Measurements from ENCODE around the gene FNDC7. TPM values are rescaled to one million over a fixed set of nuclear protein-coding genes. Genes with fewer than 3 reads are reported as not detected.
"Not testable (repeated sequence)": the region's sequence is repeated elsewhere in the genome, so short reads cannot be mapped to it uniquely, and the experiment has no call there.

FNDC7 gene
- total RNA-seq, 2 experiments from 2014 or later = 0.05 TPM; not detected in 1

DNA sequence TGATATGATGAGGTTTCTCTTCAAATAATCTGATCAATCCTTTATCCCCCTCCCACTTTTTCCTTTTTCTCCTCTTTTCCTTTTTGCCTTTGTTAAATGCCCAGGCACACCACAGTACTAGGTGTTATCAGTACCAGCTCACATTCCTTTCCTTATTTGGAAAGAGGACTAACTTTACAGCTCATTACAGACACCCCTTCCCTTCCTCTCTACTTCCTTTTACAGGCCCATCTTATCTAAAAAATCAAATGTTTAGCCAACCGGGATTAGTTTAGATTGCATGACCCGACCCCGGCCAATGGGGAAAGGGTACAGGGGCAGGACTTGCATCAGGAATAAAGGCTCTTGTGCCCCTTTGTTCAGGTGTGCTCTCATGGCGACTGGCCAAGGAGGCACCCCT lies 31.0 kb upstream of the FNDC7 start:
- POLR2A ChIA-PET = interaction anchor here (1.2 to 4.1 kb wide), 3 partner anchors 10 to 21 kb away, joined by 5 to 45 read pairs (median 7); partner anchors contain the start of genes HENMT1 and PRPF38B
- peaks cover 13% of the 10 kb centered on the region for H3K4me1 Mint-ChIP-seq
- not testable (repeated sequence) for H3K9me3 Mint-ChIP-seq; H3K27ac Mint-ChIP-seq; H3K36me3 Mint-ChIP-seq (ENCODE audit: low read depth); H3K27me3 Mint-ChIP-seq; DNase-seq; H3K4me3 Mint-ChIP-seq
- CTCF ChIA-PET = interaction anchor here (0.6 to 2.0 kb wide), 2 partner anchors 10 to 169 kb away, joined by 3 to 6 read pairs; partner anchors contain the start of gene PRPF38B

DNA sequence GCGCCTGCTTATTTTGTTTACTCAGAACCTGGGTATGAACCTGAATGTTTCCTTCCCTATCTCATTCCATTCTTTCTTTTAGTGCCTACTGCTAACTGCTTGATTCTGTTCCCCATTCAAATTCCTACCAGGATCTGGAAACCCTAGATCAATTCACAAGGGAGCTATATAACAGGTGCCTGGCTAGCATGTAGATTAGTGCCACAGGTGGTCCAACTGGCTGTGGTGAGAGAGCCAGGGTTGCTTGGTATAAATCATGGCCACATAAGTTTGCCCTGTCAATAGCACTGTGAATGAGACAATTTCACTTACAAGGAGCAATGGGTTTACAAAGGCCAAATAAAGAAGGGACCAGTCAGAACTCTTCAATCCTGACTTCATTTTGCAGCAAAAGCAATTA lies 27.2 kb upstream of the FNDC7 start:
- Mint-ChIP-seq H3K27me3 (peaks cover 6% of the 10 kb centered on the region), H3K36me3 (ENCODE audit: low read depth) (no peaks in the 10 kb centered on the region), H3K4me3 (no peak overlapping the region), H3K4me1 (peaks cover 8% of the 10 kb centered on the region), H3K27ac (no peak overlapping the region), H3K9me3 (no peaks in the 10 kb centered on the region)
- ChIA-PET CTCF (no interaction called here), POLR2A (no interaction called here)
- DNase-seq = no peak

DNA sequence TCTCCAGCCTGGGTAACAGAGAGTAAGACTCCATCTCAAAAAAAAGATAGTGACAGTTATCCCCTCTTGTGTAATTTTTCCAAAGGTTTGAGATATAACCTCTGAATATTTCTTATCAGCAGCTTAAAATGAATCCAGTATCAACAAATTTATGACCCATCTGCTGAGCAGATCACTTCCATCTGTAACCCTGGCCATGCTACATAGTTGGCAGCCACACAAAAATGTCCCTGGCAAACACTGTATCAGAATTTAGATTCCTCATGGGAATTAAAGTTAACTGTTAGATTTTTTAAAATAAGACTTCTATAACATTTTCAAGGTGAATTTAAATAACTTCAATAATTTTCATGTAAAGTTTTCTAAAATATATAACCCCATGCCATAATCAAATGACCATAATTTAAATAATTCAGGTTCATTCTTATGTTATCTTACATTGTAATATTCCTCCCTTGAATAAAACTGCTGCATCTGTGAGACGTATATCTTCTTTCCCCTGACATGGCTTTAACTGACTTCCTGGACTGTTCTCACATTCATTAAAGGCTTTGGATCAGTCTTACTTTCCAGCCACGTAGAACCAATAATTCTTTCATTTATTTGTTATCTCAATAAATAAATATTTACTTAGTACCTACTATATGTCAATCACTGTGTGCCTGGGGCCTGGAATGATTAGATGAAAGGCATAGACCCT lies 25.9 kb upstream of the FNDC7 start:
- Mint-ChIP-seq H3K36me3 (ENCODE audit: low read depth) (no peaks in the 10 kb centered on the region), H3K4me1 (peaks cover 18% of the 10 kb centered on the region), H3K9me3 (no peaks in the 10 kb centered on the region), H3K27ac (no peak overlapping the region), H3K4me3 (no peak overlapping the region), H3K27me3 (peaks cover 4% of the 10 kb centered on the region)
- DNase-seq = no peak
- POLR2A ChIA-PET = interaction anchor here (0.8 kb wide), 1 partner anchor 36 kb away, joined by 3 read pairs; no protein-coding TSS in a partner anchor
- CTCF ChIA-PET = no interaction called here

DNA sequence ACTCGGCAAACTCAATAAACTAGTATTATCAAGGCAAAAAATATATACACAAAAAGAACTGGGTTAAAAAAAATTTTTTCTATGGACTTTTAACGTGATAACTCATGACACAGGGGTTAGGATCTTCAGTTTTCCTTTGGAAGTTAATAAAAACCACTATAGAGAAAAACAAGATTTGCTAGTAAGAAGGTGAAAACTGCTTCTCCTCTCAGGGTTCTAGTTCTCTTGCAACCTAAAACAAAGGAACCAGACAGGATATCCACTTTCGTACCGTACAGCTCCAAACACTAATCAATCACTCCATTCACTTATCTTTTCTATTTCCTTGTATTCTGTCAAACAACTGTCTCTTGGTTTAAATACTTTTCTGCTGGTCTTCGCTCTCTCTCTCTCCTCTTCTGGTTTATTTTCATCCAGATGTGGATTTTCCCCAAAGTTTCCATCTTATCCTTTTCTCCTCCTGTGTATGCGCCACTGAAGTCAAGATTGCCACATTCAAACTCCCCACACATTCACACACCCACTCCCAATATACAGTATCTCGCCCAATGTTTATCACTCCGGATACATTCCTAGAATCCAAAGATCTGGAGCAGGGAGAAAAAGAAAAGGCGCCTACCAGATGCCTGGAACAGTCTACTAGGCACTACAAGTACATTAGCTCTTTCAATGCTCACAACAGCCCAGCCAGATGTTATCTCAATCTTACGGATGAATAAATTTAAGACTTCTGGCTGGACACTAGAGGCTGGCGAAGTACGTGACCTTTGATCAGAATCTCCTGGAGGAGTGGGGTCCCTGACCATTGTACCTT lies 21.4 kb upstream of the FNDC7 start:
- Mint-ChIP-seq H3K9me3 (no peaks in the 10 kb centered on the region), H3K4me1 (peaks cover 35% of the 10 kb centered on the region), H3K27me3 (no peaks in the 10 kb centered on the region), H3K4me3 (peak overlapping the region; percentile 91), H3K36me3 (ENCODE audit: low read depth) (peaks cover 33% of the 10 kb centered on the region), H3K27ac (peak overlapping the region; percentile 96)
- no peak for DNase-seq
- POLR2A ChIA-PET = interaction anchor here (0.8 to 5.6 kb wide), 45 partner anchors 9 to 1648 kb away, joined by 3 to 338 read pairs (median 5); partner anchors contain the start of genes EEIG2, GNAI3, HENMT1 and RBM15
- CTCF ChIA-PET = interaction anchor here (1.1 to 4.8 kb wide), 17 partner anchors 11 to 491 kb away, joined by 3 to 64 read pairs (median 9); partner anchors contain the start of genes EEIG2, ELAPOR1, HENMT1 and SLC25A24

DNA sequence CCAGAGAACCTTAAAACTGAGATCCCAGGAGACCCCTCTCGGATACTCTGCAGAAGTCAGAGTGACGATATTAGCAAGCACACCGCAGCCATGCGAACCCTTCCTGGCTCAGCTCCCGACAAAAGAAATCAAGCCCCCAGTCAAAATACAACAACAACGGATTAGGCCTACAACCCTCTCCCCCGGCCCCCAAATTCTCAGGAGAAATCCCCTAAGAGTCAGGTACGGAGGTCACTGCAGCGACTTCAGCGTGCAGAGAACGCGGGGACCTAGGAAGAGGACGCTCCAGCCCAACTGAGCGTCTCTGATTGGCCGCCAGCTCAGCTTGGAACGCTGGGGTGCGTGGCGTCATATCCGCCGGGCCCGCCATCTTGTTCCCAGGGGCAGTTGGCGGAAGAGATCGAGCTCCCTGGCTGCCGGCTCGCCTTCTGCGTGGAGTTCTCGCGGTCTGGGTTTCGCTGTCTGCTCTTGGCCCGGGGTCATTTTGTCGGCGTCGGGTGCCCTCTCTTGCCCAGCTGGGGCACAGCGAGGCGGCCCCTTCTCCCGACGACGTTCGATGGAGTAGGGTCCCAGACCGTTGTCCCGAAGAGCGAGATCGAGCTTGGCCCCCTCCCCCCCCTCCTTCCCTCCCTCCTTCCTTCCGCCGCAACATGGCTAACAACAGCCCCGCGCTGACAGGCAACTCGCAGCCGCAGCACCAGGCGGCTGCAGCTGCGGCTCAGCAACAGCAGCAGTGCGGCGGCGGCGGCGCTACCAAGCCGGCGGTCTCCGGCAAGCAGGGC lies 20.6 kb upstream of the FNDC7 start, which contains the start of gene PRPF38B:
Gene PRPF38B, plus strand, starts transcription at position 369 of the 782 bp plus-strand sequence. Its CDS starts 282 bp downstream, at position 651.
- H3K4me3 Mint-ChIP-seq = peak within 1 kb of the TSS; percentile 91
- POLR2A ChIA-PET = interaction anchor here (0.6 to 5.6 kb wide), 58 partner anchors 9 to 1647 kb away, joined by 3 to 338 read pairs (median 4); partner anchors contain the start of genes CLCC1, EEIG2, FNDC7 and GNAI3
- DNase-seq = peak; percentile 96
- no peaks in the 10 kb centered on the region for H3K9me3 Mint-ChIP-seq
- peak within 1 kb of the TSS; percentile 96 for H3K27ac Mint-ChIP-seq
- H3K4me1 Mint-ChIP-seq = peaks cover 43% of the 10 kb centered on the region
- H3K27me3 Mint-ChIP-seq = no peaks in the 10 kb centered on the region
- CTCF ChIA-PET = interaction anchor here (0.5 to 4.8 kb wide), 22 partner anchors 9 to 551 kb away, joined by 3 to 64 read pairs (median 6); partner anchors contain the start of genes EEIG2, ELAPOR1, HENMT1 and SLC25A24
- peaks cover 41% of the 10 kb centered on the region for H3K36me3 Mint-ChIP-seq (ENCODE audit: low read depth)

DNA sequence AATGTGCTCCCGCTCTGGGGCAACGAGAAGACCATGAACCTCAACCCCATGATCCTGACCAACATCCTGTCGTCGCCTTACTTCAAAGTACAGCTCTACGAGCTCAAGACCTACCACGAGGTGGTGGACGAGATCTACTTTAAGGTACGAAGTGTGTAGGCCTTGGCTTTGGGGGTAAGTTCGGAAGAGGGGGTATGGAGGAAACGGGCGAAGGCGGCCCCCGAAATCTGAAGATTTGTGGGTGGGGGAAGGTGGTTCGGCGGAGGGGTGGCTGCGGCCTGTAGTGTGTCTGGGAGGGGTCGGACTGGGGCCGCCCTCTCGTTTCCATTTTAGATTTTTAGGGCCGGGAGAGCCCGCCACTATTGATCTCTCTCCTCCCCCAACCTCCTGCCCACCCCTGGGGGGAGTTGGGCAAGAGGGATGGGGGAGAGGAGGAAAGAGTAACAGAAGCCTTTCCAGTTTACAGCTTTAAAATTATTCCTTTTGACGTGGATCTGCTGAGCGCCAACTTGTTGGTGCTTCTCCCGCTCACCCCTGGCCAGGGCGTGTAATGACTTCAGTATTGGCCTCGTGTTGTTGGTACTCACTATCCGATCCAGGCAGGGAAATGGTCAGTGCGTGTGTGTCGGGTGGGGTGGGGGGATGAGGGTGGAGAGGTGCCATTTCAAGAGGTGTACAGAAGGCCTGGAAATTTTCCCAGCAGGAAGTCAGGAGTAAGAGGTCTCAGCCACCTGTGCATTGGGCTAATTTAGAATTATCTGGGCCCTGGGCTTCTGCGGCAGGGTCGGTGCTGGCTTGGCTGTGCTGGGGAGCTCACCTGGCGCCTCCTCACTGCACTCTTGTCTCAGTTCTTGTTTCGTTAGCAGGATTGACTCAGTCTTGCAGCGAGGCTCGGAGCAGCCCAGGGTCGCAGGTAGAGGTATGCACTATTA lies 19.7 kb upstream of the FNDC7 start:
- peak; percentile 84 for DNase-seq

DNA sequence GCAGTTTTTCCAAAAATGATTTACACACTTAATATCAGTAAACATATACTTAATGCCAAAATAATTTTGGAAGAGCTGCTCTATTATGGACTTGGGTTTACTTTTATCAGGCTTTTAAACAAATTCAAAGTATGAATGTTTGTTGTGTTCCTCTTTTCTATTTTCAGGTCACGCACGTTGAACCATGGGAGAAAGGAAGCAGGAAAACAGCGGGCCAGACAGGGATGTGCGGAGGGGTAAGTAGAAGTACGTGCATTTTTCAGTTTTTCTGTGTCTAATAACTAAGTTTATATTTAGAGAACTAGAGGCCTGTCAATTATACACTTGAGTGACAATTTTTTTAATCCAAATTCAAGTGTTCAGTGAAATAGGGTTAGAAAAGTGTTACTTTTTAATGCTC lies 17.2 kb upstream of the FNDC7 start:
- H3K27me3 Mint-ChIP-seq = no peaks in the 10 kb centered on the region
- peak overlapping the region; percentile 59 for H3K27ac Mint-ChIP-seq
- CTCF ChIA-PET = interaction anchor here (4.8 kb wide), 1 partner anchor 9 kb away, joined by 38 read pairs; no protein-coding TSS in a partner anchor
- peaks cover 67% of the 10 kb centered on the region for H3K4me1 Mint-ChIP-seq
- DNase-seq = no peak
- no peaks in the 10 kb centered on the region for H3K9me3 Mint-ChIP-seq
- H3K4me3 Mint-ChIP-seq = peak overlapping the region; percentile 70
- POLR2A ChIA-PET = interaction anchor here (0.5 to 5.6 kb wide), 6 partner anchors 11 to 264 kb away, joined by 3 to 338 read pairs (median 102); partner anchors contain the start of genes GPSM2, HENMT1 and STXBP3
- H3K36me3 Mint-ChIP-seq (ENCODE audit: low read depth) = peaks cover 74% of the 10 kb centered on the region

More for the DNA sequence above, 19.7 kb upstream of the FNDC7 start:
- H3K36me3 Mint-ChIP-seq (ENCODE audit: low read depth) = peaks cover 49% of the 10 kb centered on the region
- H3K27ac Mint-ChIP-seq = peak overlapping the region; percentile 96
- H3K4me1 Mint-ChIP-seq = peaks cover 50% of the 10 kb centered on the region
- peak overlapping the region; percentile 91 for H3K4me3 Mint-ChIP-seq
- H3K9me3 Mint-ChIP-seq = no peaks in the 10 kb centered on the region
- ChIA-PET CTCF (interaction anchor here (0.5 to 4.8 kb wide), 23 partner anchors 10 to 552 kb away, joined by 3 to 64 read pairs (median 6); partner anchors contain the start of genes CLCC1, EEIG2, ELAPOR1 and HENMT1), POLR2A (interaction anchor here (0.6 to 5.6 kb wide), 54 partner anchors 8 to 1646 kb away, joined by 3 to 338 read pairs (median 5); partner anchors contain the start of genes CLCC1, EEIG2, FNDC7 and GNAI3)
- no peaks in the 10 kb centered on the region for H3K27me3 Mint-ChIP-seq

DNA sequence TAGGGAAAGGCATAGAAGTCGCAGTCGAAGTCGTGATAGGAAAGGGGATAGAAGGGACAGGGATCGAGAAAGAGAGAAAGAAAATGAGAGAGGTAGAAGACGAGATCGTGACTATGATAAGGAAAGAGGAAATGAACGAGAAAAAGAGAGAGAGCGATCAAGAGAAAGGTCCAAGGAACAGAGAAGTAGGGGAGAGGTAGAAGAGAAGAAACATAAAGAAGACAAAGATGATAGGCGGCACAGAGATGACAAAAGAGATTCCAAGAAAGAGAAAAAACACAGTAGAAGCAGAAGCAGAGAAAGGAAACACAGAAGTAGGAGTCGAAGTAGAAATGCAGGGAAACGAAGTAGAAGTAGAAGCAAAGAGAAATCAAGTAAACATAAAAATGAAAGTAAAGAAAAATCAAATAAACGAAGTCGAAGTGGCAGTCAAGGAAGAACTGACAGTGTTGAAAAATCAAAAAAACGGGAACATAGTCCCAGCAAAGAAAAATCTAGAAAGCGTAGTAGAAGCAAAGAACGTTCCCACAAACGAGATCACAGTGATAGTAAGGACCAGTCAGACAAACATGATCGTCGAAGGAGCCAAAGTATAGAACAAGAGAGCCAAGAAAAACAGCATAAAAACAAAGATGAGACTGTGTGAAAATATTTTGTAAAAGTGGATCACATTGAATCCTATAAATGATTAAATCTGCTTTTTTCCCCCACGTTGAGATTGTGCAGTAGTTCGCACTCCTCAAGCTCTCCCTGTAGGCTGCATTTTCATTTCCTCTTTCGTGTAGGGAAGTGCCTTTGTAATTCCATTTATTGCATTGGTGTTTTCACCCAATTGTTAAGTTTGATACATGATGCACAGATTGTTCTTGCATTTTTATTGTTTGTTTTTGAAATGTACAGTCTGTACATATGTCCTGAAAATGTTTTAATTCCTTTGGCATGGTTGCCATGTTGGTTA lies 13.1 kb upstream of the FNDC7 start:
- Mint-ChIP-seq H3K9me3 (no peaks in the 10 kb centered on the region), H3K4me3 (peak overlapping the region; percentile 72), H3K27ac (peak overlapping the region; percentile 79), H3K36me3 (ENCODE audit: low read depth) (peaks cover 74% of the 10 kb centered on the region), H3K4me1 (peaks cover 78% of the 10 kb centered on the region), H3K27me3 (no peaks in the 10 kb centered on the region)
- POLR2A ChIA-PET = no interaction called here
- CTCF ChIA-PET = no interaction called here
- DNase-seq = no peak

DNA sequence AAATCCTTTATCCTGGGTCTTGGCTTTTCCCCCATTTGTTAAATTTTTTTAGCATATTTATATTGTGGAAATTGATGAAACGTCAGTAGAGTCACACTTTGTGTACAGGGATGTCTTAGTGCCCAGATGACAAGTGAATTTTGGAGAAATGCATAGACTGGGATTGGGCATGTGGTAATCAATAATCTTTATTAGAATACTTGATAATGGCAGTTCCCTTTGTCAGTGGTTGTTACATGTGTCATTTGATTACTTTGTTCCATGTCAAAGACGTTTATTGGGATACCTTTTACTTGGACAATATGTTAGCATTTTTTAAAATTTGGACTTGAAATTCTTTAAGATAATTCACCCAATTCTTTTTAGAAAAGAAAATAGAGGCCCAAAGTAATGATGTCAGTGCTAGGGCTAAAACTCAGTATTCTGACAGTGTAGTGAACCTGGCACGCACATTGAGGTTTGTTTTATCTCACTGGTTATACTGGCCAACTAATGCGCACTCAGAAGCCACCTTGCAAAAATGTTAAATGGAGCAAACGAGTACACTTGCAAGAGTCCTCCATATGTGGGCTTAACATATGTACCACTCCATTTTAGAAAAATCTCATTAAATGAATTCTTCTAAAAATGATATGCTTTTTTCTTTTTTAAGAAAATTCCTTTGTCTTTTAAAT lies 11.4 kb upstream of the FNDC7 start:
- H3K4me1 Mint-ChIP-seq = peaks cover 80% of the 10 kb centered on the region

DNA sequence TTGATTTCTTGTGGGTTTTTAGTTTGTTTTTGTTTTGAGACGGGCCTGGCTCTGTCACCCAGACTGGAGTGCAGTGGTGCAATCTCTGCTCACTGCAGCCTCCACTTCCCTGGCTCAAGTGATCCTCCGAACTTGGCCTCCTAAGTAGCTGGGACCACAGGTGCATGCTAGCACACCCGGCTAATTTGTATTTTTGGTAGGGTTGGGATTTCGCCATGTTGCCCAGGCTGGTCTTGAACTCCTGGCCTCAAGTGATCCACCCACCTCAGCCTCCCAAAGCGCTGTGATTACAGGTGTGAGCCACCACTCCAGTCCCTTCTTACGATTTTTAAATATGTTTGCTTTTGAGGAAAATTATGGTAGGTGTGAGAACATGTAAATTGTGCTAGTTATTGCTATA lies 10.6 kb upstream of the FNDC7 start:
- not testable (repeated sequence) for H3K27me3 Mint-ChIP-seq, DNase-seq, H3K4me3 Mint-ChIP-seq, H3K9me3 Mint-ChIP-seq
- peaks cover 72% of the 10 kb centered on the region for H3K4me1 Mint-ChIP-seq
- H3K27ac Mint-ChIP-seq = peak overlapping the region; percentile 62
- ChIA-PET POLR2A (interaction anchor here (1.4 to 9.9 kb wide), 5 partner anchors 9 to 56 kb away, joined by 4 to 146 read pairs (median 19); partner anchors contain the start of genes HENMT1 and PRPF38B), CTCF (interaction anchor here (5.2 kb wide), 1 partner anchor 9 kb away, joined by 38 read pairs; the partner anchor contains the start of gene PRPF38B)
- peaks cover 53% of the 10 kb centered on the region for H3K36me3 Mint-ChIP-seq (ENCODE audit: low read depth)

More for the DNA sequence above, 11.4 kb upstream of the FNDC7 start:
- ChIA-PET CTCF (interaction anchor here (5.2 kb wide), 1 partner anchor 8 kb away, joined by 38 read pairs; the partner anchor contains the start of gene PRPF38B), POLR2A (interaction anchor here (1.0 to 9.9 kb wide), 3 partner anchors 8 to 18 kb away, joined by 4 to 146 read pairs (median 5); partner anchors contain the start of gene PRPF38B)
- H3K27ac Mint-ChIP-seq = peak overlapping the region; percentile 40
- H3K9me3 Mint-ChIP-seq = no peaks in the 10 kb centered on the region
- no peak overlapping the region for H3K4me3 Mint-ChIP-seq
- DNase-seq = no peak
- peaks cover 61% of the 10 kb centered on the region for H3K36me3 Mint-ChIP-seq (ENCODE audit: low read depth)
- H3K27me3 Mint-ChIP-seq = no peaks in the 10 kb centered on the region
